Amniotic stem cell (primary cell): ENCODE results near the gene IL32.
"Not testable (repeated sequence)": the region's sequence is repeated elsewhere in the genome, so short reads cannot be mapped to it uniquely, and the experiment has no call there.

Experiments
- DNase-seq: peaks from one replicate; lab custom pipeline; 2025; lab: John Stamatoyannopoulos, UW

The IL32 gene

GRCh38 chr16:3051494-3051893 lies 13.9 kb upstream of the IL32 start:
- DNase-seq: no peak

GRCh38 chr16:3052571-3053329 lies 12.7 kb upstream of the IL32 start:
- DNase-seq: not testable (repeated sequence)

- DNase-seq: not testable (repeated sequence)
Observed at GRCh38 chr16:3053330-3053710, 12.1 kb upstream of the IL32 start.

- no peak for DNase-seq
Observed at GRCh38 chr16:3054965-3055733, 10.3 kb upstream of the IL32 start.

GRCh38 chr16:3055734-3056115 lies 9.7 kb upstream of the IL32 start:
- DNase-seq: not testable (repeated sequence)

- no peak for DNase-seq
Observed at GRCh38 chr16:3056336-3057180, 8.9 kb upstream of the IL32 start.

DNA sequence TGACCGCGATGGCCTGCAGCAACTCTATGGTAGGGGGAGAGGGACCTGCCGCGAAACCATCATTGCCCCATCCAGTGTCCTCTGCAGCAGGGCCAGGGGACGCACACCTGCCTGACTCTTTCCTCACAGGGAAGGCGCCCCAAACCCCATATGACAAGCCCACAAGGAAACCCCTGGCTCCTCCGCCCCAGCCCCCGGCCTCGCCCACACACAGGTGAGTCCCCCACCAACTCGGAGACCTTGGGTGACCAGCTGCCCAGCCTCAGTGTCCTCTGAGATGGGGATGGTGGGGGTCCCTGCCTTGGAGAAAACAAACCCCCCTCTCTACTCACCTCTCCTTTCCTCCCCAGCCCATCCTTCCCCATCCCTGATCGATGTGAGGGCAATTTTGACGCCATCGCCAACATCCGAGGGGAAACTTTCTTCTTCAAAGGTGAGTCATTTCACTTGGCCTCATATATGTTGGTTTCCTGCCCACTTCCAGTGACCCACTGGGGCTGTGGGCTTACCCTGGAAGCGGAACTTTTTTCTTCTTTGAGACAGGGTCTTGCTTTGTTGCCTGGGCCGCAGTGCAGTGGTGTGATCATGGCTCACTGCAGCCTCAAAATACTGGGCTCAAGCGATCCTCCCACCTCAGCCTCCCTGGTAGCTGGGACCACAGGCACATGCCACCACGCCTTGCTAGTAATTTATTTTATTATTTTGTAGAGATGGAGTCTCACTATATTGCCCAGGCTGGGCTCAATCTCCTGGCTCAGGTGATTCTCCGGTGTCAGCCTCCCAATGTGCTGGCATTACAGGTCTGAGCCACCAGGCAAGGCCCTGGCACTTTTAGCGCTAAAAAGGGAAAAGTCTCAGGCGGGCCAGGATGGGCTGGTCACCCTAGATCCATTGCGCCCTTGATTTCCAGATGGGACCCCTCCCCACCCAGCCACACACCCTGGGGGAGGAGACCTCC lies 8.0 kb upstream of the IL32 start:
- no peak for DNase-seq

DNA sequence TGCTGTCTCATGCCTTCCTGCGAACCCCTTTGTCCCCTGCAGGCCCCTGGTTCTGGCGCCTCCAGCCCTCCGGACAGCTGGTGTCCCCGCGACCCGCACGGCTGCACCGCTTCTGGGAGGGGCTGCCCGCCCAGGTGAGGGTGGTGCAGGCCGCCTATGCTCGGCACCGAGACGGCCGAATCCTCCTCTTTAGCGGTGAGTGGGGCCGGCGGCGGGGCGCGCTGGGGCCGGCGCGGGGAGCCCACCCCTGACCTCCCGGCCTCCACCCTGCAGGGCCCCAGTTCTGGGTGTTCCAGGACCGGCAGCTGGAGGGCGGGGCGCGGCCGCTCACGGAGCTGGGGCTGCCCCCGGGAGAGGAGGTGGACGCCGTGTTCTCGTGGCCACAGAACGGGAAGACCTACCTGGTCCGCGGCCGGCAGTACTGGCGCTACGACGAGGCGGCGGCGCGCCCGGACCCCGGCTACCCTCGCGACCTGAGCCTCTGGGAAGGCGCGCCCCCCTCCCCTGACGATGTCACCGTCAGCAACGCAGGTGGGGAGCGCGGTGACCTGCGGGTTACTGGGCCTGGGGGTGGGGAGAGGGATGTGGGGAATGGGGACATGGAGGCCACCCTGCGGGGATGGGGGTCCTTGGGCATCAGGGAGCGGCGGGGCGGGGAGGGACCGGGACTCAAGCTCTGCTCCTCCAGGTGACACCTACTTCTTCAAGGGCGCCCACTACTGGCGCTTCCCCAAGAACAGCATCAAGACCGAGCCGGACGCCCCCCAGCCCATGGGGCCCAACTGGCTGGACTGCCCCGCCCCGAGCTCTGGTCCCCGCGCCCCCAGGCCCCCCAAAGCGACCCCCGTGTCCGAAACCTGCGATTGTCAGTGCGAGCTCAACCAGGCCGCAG lies 7.1 kb upstream of the IL32 start:
- DNase-seq: no peak

DNA sequence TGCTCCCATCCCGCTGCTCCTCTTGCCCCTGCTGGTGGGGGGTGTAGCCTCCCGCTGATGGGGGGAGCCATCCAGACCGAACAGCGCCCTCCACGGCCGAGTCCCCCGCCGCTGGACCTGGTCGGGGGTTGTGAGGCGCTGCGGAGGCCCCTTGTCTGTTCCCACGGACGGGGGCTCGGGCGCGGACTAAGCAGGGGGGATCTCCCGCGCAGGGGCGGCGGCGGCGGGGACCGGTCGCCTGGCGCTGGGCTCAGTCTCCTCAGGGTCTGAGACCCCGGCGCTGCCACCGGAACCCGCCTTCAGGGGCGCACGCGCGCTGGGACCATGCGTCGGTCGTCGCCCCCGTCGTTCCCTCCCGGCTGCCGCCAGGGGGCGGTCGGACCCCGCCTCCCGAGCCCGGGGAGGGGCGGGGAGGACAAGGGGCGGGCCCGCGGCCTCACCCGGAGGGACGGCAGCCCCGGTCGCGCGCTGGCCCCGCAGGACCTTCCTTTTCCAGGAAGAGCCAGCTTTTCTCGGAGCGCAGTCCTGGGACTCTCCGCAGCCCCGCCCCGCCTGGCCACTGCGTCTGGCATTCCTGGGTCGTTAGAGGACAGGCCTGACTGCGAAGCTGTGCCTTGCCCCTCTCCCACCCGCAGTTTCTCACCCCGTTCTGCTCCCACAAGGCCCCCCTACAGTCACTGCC lies 6.3 kb upstream of the IL32 start:
- DNase-seq: peak; percentile 86

GRCh38 chr16:3059723-3060242 lies 5.7 kb upstream of the IL32 start:
- DNase-seq: no peak

GRCh38 chr16:3060339-3061127 lies 4.9 kb upstream of the IL32 start:
- DNase-seq: no peak

DNA sequence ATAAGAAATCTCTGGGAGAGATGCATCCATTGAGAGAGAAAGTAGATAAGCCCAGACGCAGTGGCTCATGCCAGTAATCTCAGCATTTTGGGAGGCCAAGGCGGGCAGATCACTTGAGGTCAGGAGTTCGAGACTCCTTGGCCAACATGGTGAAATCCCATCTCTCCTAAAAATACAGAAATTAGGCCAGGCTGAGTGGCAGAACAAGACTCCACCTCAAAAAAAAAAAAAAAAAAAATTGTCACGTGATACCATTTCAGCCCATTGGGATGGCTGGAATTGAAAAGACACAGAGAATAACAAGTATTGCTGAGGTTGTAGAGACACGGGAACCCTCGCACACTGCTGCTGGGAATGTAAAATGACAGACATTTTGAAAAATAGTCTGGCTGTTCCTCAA lies 2.9 kb upstream of the IL32 start:
- DNase-seq: no peak

DNA sequence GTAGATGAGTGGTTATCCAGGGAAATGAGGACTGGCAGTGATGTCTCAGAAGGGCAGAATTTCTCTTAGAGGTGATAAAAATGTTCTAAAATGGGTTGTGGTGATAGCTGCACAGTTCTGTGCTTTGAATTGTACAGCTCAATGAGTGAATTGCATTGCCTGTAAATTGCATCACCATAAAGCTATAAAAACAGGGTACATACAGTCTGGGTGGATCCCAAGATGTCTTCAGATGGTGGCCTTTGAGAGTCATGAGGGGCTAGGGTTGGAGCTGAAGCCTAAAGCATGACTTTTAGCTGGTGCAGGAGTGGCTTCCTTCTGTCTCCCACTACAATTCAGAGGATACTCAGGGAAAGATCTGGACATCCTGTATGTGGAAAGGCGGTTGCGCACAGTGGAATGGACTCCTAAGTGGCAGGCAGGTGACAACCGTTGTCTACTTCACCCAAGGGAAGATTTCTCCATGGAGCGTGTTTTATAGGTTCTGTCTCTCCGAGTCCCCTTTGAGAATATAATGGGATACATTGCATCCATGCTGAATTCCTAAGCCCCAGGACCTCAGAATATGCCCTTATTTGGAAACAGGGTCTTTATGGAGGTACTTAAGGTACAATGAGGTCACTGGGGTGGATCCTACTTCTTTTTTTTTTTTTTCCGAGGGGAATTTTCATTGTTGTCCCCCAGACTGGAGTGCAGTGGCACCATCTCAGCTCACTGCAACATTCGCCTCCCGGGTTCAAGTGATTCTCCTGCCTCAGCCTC lies 1.6 kb upstream of the IL32 start:
- DNase-seq: no peak

GRCh38 chr16:3065742-3066439 lies 451 bp downstream of the IL32 start:
- no peak for DNase-seq

DNA sequence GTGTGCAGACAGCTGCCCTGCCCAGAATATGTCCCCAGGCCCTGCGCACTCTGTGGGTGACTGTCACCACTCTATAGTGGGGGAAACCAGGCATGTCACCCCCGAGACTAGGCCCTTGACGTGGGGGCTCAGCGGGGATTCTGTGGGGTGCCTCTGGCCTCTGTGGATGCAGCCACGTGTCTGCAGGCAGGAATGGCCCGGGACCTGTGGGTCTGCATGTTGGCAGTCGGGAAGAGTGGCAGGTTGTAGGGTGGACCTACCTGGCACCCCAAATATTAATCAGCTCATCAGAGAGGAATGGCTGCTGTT lies 954 bp downstream of the IL32 start:
- DNase-seq: no peak

DNA sequence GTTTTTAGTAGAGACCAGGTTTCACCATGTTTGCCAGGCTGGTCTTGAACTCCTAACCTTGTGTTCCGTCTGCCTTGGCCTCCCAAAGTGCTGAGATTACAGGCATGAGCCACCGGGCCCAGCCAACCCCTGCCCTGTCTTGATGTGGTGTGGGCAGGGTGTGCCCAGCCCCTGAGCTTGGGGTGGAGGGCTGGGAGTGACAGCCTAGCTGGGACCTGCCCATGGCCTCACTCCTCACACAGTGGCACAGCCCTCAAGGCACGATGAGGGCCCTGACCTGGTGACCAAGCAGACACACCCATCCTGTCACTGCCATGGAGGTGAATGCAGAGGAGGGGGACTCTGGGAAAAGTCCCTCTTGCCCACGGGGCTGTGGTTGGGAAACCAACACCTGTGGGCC lies 3.0 kb downstream of the IL32 start:
- no peak for DNase-seq

DNA sequence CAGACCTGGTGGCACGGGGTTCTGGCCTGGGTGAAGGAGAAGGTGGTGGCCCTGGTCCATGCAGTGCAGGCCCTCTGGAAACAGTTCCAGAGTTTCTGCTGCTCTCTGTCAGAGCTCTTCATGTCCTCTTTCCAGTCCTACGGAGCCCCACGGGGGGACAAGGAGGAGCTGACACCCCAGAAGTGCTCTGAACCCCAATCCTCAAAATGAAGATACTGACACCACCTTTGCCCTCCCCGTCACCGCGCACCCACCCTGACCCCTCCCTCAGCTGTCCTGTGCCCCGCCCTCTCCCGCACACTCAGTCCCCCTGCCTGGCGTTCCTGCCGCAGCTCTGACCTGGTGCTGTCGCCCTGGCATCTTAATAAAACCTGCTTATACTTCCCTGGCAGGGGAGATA lies 3.7 kb downstream of the IL32 start:
- DNase-seq: not testable (repeated sequence)
